Peyer's patch (tissue), 4 donors: Measurements from ENCODE around the gene ABHD12B. TPM values are rescaled to one million over a fixed set of nuclear protein-coding genes. Genes with fewer than 3 reads are reported as not detected.
"Not testable (repeated sequence)": the region's sequence is repeated elsewhere in the genome, so short reads cannot be mapped to it uniquely, and the experiment has no call there.

ENCODE experiments used
- DNase-seq, 3 donors: peaks; one replicate each; pipeline ENCODE4 v3.0.0-alpha.2; 2017 to 2019
- H3K27ac ChIP-seq, 4 donors: fragments of 200-600 bp; sonication (generic); one replicate each; pipeline ENCODE4 v1.5.1; 2016 to 2019
- H3K27me3 ChIP-seq, 2 donors: fragments of 200-600 bp; sonication (generic); one replicate each; pipeline ENCODE4 v1.5.1; 2019
- H3K36me3 ChIP-seq, 3 donors: fragments of 200-600 bp; sonication (generic); one replicate each; pipeline ENCODE4 v1.5.1; 2016 to 2019
- H3K4me1 ChIP-seq, 4 donors: fragments of 200-600 bp; sonication (generic); one replicate each; pipeline ENCODE4 v1.5.1; 2016 to 2019
- H3K4me3 ChIP-seq, 4 donors: fragments of 200-600 bp; sonication (generic); 1 replicate in 3 of 4; 2 replicates in 1 of 4; pipeline ENCODE4 v1.5.1; 2016 to 2019; ENCODE audit warnings: mild to moderate bottlenecking in 1 of 4
- H3K9me3 ChIP-seq, 4 donors: fragments of 200-600 bp; sonication (generic); one replicate each; pipeline ENCODE4 v1.5.1; 2016 to 2019; ENCODE audit warnings: mild to moderate bottlenecking in 1 of 4
- CTCF ChIP-seq, 6 experiments: fragments of 450-650 bp in 4 of 6; fragments of 200-600 bp in 2 of 6; sonication (generic) in 1 of 6; IDR thresholded peaks; one replicate each; pipeline ENCODE4 v1.5.1; 2017 to 2019; ENCODE audit warnings: antibody characterized with exemption in 6 of 6, mild to moderate bottlenecking in 3 of 6, moderate library complexity in 1 of 6
- POLR2A ChIP-seq, 2 donors: fragments of 450-650 bp; IDR thresholded peaks; one replicate each; pipeline ENCODE4 v1.5.1; 2017; ENCODE audit warnings: antibody characterized with exemption in 2 of 2, mild to moderate bottlenecking in 2 of 2, moderate library complexity in 2 of 2
- total RNA-seq, 4 donors: library from RNA; depleted of rRNA; stranded (reverse); fragments of >200 nt; gene quantifications; one replicate each; pipeline ENCODE4 v1.1.0, GENCODE V29; 2016

The ABHD12B gene
- total RNA-seq, 4 donors from 2014 or later, result not detected

DNA sequence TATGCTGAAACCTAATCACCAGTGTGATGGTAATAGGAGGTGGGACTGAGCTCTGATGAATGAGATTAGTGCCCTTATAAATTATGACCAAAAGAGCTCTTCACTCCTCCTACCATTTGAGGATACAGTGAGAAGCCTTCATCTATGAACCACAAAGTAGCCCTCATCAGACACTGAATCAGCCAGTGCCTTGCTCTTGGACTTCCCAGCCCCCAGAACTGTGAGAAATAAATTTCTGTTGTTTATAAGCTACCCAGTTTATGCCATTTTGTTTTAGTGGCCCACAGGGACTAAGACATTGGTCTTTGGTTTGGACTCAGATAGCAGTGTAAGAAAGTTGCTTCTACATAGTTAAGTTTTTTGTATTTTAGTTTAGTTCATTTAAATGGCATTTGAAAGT lies 32.9 kb downstream of the ABHD12B start:
- TF ChIP-seq POLR2A (IDR thresholded peaks at IDR 0.05) (no peak), CTCF (IDR thresholded peaks at IDR 0.05) (no peak)
- no peak for DNase-seq
- Histone ChIP-seq H3K27ac (no peak overlapping the region), H3K27me3 (no peaks in the 10 kb centered on the region), H3K4me3 (no peak overlapping the region), H3K4me1 (no peaks in the 10 kb centered on the region), H3K9me3 (no peaks in the 10 kb centered on the region), H3K36me3 (peaks cover 0 to 13% (median 0%) of the 10 kb centered on the region in 3 donors)

- Histone ChIP-seq H3K36me3 (peaks cover 0 to 13% (median 0%) of the 10 kb centered on the region in 3 donors), H3K4me1 (no peaks in the 10 kb centered on the region), H3K27ac (no peak overlapping the region), H3K4me3 (no peak overlapping the region), H3K9me3 (no peaks in the 10 kb centered on the region), H3K27me3 (no peaks in the 10 kb centered on the region)
- TF ChIP-seq CTCF (IDR thresholded peaks at IDR 0.05) (no peak), POLR2A (IDR thresholded peaks at IDR 0.05) (no peak)
- DNase-seq, result no peak
These were observed 34.6 kb downstream of the ABHD12B start for GRCh38 chr14:50906326-50907065.

- H3K4me3 ChIP-seq, result no peak overlapping the region
- H3K9me3 ChIP-seq, result no peaks in the 10 kb centered on the region
- H3K27me3 ChIP-seq, result no peaks in the 10 kb centered on the region
- TF ChIP-seq CTCF (IDR thresholded peaks at IDR 0.05), result no peak
- TF ChIP-seq POLR2A (IDR thresholded peaks at IDR 0.05), result no peak
- no peak for DNase-seq
- H3K4me1 ChIP-seq, result no peaks in the 10 kb centered on the region
- H3K36me3 ChIP-seq, result peaks cover 0 to 18% (median 0%) of the 10 kb centered on the region in 3 donors
- H3K27ac ChIP-seq, result no peak overlapping the region
These were observed 38.9 kb downstream of the ABHD12B start for GRCh38 chr14:50910495-50911420.

GRCh38 chr14:50917449-50917848 lies 45.6 kb downstream of the ABHD12B start:
- H3K4me3 ChIP-seq, result no peak overlapping the region
- peaks cover 0 to 6% (median 0%) of the 10 kb centered on the region in 3 donors for H3K36me3 ChIP-seq
- no peaks in the 10 kb centered on the region for H3K9me3 ChIP-seq
- H3K27ac ChIP-seq, result no peak overlapping the region
- no peaks in the 10 kb centered on the region for H3K27me3 ChIP-seq
- no peaks in the 10 kb centered on the region for H3K4me1 ChIP-seq
- TF ChIP-seq POLR2A (IDR thresholded peaks at IDR 0.05) (no peak), CTCF (IDR thresholded peaks at IDR 0.05) (no peak)
- DNase-seq, result no peak

- not testable (repeated sequence) for H3K27ac ChIP-seq, H3K27me3 ChIP-seq, H3K4me3 ChIP-seq, DNase-seq, H3K9me3 ChIP-seq, H3K36me3 ChIP-seq, H3K4me1 ChIP-seq
These were observed 47.7 kb downstream of the ABHD12B start for GRCh38 chr14:50919524-50919923.
